ENCODE measurements around the gene CENPM.

Gene CENPM

DNA sequence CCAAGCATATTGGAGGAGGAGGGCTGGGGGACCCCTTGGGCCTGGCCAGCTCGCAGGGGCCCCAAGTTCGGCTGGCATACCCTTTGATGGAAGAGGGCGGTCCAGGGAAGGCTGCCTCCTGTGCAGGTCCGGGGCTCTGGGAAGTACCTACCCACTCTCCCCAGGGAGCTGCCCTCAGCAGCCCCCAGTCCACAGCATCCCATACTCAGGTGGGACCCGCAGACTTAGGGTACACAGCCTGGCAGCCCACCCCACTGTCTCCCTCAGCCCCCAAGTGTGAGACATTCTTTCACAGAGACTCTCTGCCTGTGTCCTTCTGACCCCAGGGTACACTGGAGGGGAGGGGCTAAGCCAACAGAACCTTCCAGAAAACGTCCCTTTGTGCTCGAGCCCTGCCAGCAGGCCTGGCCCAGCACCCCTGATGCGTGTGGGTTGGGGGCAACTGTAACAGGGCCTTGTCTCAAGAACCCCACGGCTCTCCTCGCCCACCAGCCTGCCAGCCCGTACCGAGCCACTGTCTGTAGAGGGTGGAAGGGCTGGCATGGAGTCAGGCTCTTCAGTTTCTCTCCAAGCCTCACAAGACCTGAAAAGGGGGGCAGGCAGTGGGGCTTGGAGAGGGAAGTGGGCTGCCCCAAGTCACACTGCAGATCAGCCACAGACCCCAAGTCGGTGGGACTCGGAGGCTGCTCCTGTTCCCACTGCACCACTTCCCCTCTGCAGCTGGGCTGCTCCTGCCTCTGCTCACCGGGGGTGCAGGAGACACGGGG lies 13.4 kb downstream of the CENPM start:
- DNase-seq (ENCODE audit: low read depth in 2 of 2) = no peak

GRCh38 chr22:41932353-41932752 lies 14.6 kb downstream of the CENPM start:
- DNase-seq (ENCODE audit: low read depth in 2 of 2) = no peak

DNA sequence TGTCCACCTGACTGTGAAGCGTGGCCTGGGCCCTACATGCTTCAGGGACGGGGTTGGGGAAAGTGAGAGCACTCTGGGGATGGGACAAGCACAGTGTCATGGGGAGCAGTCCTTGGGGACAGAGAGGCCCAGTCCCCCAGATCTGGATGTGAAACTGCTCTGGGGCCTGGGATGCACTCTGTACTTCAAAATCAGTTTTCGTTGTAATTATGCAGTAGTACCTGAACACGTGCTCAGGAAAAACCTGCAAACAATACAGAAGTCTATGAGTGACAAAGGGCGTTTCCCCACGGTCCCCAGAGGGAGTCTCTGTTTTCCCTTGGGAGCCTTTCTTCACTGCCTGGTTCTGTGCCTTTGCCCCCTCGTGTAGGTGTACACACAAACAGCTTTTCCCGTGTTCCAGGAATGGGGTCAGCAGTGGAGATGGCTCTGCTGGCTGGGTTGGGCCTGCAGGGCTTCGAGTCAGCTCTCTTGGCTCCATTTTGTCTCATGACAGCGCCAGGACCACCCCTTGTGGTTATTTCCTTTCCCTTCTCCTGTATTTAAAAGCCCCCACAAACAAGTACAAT lies 15.2 kb downstream of the CENPM start:
- DNase-seq (ENCODE audit: low read depth in 2 of 2) = no peak

GRCh38 chr22:41929418-41929810 lies 17.5 kb downstream of the CENPM start:
- DNase-seq (ENCODE audit: low read depth in 2 of 2) = no peak

DNA sequence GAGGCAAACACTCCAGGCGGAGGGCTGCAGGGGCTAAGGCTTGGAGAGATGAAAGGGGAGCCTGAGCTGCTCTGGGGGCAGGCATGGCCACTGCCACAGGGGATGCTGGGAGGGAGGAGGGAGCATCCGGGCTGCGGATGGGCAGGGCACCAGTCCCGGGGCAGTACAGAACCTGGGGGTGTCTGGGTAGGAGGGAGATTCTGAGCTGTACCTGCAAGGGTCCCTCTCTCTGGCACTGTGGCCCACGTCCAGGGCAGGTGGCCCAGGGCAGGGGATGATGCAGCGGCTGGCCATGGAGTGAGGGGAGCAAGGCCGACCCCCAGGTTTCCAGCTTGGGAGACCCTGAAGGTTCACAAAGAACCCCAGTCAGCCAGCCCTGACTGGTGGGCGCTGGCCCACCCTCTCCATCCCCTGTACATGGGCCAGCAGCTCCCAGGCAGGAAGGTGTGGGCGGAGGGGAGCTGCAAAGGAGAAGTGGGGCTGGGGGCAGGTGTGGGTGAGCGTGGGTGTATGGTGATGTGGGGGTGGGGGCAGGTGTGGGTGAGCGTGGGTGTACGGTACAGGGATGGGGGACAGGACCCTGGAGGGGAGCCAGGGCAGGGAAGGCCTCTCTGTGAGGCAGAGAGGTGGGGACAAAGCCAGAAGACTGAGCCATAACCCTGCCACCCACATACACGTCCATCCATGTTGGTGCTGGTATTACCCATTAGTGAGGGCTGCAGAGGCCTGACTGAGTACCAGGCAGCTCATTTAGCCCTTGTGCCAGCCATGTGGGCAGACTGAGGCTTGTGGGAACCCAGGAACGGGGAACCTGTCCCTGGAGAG lies 18.1 kb downstream of the CENPM start:
- DNase-seq (ENCODE audit: low read depth in 2 of 2) = no peak

GRCh38 chr22:41927813-41928212 lies 19.1 kb downstream of the CENPM start:
- no peak for DNase-seq (ENCODE audit: low read depth in 2 of 2)

DNA sequence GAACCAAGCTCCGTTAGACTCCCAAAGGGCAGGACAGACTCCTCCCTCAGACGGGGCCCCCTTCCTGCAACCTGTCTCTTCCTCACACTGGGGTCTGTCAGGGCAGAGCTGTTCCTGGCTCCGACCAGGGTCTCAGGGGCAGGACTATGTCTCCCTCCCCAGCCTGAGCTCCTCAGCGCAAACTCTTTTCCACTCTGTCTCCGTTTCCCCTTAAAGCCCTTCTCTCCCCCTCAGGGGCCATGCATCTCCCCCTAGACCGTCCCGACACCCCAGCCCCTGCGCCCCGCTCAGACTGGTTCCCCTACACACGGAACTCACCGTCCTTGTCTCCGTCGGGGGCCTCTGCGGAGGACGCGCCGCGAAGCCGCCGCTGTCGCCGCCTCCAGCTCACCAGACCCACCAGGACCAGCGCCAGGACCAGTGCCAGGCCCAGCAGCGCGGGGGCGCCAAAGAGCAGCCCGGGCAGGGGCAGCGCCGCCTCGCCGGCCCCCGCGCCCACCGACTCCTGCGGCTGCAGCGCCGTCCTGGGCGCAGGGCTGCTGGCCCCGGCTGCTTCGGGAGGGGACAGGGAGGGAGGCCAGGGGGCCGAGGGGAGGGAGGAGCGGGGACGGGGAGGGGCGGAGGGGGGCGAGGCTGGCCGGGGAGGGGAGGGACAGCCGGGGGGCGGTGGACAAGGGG lies 21.0 kb downstream of the CENPM start:
- peak; percentile 43 to 67 for DNase-seq (ENCODE audit: low read depth in 2 of 2)

DNA sequence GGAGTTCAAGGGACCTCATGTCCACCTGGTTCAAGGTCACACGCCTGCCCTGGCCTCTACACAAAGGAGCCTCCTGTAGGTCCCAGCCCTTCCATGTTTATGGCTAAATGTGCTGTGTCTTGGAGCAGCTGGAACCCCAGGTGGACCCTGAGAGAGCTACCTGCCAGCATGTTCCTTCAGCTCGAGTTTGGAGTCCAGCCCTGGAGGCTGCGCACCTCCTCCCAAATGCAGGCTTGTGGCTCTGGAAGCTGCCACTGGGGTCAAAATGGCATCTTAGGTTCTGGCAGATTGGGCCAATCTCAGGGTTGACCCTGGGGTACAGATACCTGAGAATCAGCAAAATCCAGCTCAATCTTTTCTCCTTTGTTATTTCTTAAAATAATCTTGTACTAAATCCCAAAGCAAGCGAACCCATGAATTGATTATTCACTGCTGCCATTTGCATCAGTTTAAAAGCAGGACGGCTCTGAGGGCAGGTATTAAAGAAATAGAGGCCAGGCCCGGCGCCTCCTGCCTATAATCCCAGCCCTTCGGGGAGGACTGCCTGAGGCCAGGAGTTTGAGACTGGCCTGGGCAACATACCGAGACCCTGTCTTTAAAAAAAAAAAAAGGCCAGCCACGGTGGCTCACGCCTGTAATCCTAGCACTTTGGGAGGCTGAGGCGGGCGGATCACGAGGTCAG lies 23.2 kb downstream of the CENPM start:
- no peak for DNase-seq (ENCODE audit: low read depth in 2 of 2)

DNA sequence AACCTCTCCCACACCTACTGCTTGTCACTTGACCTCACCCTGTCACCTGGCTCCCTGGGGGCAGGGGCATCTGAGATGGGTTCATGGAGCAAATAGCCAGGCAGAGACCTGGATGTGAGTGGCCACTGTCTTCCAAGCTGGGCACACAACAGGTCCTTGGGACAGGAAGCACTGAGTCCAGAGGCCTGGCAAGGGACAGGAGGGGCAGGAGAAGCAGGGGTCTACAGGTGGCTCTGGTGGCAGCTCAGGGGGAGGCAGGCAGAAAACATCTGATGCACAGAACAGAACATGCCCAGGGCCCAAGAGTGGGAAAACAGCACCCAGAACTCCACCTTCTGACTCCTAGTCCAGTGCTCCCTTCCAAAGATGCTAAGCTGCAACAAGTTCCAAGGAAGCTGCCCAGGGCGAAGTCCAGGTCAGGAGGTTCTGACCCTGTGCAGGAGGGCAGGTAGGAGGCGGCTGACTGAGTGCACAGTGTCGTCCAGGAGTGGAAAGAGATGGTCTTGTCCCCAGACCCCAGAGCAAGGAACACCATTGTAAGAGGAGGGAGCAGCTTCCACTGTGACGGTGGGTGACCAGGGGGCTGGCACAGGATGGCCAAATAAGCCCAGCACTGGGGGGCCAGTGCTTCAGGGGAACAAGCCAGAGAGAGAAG lies 23.9 kb downstream of the CENPM start:
- DNase-seq (ENCODE audit: low read depth in 2 of 2) = no peak

- no peak for DNase-seq (ENCODE audit: low read depth in 2 of 2)
Observed at GRCh38 chr22:41922328-41922727, 24.6 kb downstream of the CENPM start.

GRCh38 chr22:41920271-41920976 lies 26.5 kb downstream of the CENPM start:
- no peak for DNase-seq (ENCODE audit: low read depth in 2 of 2)

DNA sequence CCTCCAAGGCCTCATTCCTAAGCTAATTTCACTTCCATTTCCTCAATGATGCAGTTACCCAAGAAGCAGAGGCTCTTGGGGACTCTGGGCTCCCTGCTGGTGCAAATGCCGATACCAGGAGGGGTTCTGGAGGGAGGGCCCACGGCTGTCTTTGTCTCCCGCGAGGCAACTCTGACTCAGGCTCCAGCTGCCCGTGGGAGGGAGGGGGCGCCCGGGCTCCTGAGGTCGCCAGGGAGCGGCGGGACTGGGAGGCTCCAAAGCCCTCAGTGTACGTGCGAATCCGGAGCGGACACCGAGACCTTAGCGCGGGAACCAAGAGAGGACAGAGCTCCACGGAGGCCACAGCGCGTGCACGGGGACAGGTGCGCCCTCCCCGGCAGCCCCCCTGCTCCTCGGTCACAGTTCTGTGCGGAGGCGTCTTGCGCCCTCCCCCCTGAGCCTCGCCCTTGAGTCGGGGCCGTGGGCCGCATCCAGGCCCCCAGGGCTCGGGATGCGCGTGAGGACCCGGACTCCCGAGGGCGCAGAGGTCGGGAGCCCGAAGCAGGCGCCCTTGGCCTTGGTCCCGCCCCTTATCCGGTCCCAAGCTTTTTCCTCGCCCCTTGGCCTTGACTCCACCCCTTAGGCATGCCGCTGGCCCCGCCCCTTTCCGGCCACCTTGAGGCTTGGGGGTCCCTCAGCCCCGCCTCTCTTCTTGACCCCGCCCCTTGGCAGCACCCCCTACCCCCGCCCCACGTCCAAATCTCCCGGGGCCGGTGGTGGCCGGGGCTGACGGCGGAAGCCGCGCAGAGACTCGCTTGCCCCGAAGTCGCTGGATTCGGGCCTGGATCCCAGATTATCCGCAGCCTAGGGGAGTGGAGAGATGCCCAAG lies 27.4 kb downstream of the CENPM start:
- DNase-seq (ENCODE audit: low read depth in 2 of 2) = peak; percentile 34 to 52

DNA sequence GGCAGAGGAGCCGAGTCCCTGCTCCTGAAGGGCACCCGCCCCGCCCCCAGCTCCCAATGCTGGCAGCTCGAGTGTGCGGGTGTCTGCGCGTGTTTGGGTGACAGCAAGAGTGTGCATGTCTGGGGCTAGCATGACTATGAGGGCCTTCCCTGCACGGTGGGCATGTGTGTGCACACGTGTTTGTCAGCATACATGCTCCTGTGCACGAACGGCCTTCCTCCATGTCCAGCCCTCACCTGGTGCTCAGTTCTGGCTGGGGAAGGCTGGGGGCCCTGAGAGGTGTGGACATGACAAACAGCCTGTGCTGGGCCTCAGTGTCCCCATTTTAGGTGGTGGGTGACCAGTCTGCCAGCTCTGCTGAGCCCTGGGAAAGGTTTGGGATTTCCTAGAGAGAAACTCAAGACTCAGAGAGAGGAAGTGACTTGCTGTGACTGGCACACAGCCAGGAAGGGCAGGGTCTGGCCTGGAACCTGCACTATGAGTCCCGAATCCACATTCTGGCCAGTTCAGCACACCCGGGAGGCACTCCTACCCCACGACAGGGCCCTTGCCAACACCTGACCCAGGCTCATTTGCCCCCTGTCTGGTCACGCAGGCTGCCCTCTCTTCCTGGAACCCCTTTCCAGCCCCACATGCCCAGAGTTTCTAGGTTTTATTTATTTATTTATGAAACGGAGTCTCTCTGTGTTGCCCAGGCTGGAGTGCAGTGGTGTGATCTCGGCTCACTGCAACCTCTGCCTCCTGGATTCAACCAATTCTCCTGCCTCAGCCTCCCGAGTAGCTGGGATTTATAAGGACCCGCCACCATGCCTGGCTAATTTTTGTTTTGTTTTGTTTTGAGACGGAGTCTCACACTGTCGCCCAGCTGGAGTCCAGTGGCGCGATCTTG lies 28.8 kb downstream of the CENPM start:
- DNase-seq (ENCODE audit: low read depth in 2 of 2) = no peak

DNA sequence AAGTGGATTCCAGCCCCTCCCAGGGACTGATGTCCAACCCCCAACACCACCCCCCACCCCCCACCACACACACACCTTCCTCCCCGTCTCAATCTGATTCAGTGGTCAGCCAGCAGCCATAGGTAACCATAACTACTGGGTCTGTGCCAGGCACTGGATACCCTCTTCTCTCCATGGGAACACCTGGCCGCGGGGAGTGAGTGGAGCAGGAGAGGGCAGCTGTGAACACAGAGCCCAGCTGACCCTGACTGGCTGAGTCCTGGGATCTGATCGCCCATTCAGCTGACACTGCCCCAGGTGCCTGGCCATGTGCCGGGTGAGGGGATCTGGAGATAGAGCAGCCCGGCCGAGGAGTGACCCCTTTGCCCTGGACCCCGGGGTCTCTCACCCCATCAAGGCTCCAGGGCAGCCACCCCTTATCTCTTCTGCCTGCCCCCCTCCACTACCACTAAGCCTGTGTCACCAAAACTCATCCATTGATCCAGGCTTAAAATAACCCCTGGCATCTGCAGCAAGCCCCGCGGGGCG lies 29.5 kb downstream of the CENPM start:
- DNase-seq (ENCODE audit: low read depth in 2 of 2) = no peak

DNA sequence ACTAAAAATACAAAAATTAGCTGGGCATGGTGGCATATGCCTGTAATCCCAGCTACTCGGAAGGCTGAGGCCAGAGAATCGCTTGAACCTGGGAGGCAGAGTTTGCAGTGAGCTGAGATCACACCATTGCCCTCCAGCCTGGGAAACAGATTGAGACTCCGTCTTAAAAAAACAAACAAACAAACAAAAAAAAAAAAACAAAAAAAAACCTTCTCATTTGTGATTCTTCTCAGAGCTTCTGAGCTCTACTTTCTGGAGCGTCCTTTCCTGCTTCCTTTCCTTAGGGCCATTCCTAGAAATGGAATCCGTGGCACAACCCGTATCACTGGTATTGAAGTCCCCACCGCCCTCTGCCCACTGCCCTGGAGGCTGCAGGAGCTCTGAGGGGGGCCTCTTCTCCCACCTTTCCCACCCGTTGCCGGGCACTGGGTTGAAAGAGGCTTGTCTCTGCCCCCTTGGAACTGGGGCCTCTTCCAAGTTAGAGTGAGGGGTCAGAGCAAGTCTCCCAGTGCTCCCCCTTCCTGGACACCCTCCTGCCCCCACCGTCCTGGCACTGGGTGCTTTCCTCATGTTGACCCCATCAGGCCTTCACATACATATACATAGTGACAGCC lies 30.1 kb downstream of the CENPM start:
- DNase-seq (ENCODE audit: low read depth in 2 of 2) = no peak

DNA sequence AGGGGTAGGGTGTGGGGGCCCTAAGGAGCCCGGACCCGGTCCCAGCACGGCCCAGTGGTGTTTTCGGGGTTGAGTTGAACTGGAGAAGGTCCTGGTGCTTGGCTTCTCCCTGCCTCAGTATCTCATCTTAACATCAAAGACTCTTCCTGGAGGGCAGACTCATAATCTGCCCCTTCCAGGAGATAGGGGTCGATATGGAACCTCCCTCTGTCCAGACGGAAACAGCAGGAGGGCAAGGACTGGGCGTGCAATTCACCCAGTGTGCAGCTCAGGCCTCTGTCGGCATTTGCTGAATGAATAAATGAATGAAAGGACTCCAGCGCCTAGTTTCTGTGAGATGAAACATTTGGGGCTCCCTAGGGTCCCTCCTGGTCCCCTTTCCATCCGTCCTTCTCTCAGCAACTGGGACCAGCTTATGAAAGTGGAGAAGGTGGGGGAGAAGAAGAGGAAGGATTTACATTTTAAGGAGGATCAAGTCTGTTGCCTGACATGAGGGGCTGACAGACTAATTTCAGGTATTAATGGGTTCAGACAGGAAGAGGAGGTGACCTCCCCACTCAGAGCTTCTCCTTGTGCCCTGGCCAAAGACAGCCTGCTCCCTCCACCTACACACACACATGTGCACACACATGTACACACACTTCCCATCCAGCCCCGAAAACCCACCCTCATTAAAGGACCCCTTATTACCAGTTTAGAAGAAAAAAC lies 31.0 kb downstream of the CENPM start:
- no peak for DNase-seq (ENCODE audit: low read depth in 2 of 2)
